WI38 (cell line): ENCODE results near the gene CCBE1.

ENCODE experiments used
- H3K4me3 ChIP-seq: 2 replicates; pipeline ENCODE4 v1.5.1; 2011; ENCODE audit warnings: low read depth, mild to moderate bottlenecking, control low read depth, low read length
- CTCF ChIP-seq: IDR thresholded peaks from 2 replicates; pipeline ENCODE4 v1.5.1; 2012; ENCODE audit warnings: low read depth, mild to moderate bottlenecking, control low read depth, low read length

Gene CCBE1

GRCh38 chr18:59593291-59593717, 103.9 kb downstream of the CCBE1 start:
- no peak overlapping the region for H3K4me3 ChIP-seq
- no peak for TF ChIP-seq CTCF

GRCh38 chr18:59592624-59593023, 104.6 kb downstream of the CCBE1 start:
- H3K4me3 ChIP-seq = no peak overlapping the region
- TF ChIP-seq CTCF = no peak

GRCh38 chr18:59582395-59582794, 114.8 kb downstream of the CCBE1 start:
- TF ChIP-seq CTCF = no peak
- no peak overlapping the region for H3K4me3 ChIP-seq

GRCh38 chr18:59579509-59579908, 117.7 kb downstream of the CCBE1 start:
- H3K4me3 ChIP-seq = no peak overlapping the region
- TF ChIP-seq CTCF = no peak

GRCh38 chr18:59577386-59577655, 119.9 kb downstream of the CCBE1 start:
- H3K4me3 ChIP-seq = no peak overlapping the region
- TF ChIP-seq CTCF = no peak

GRCh38 chr18:59576541-59577385, 120.5 kb downstream of the CCBE1 start:
- no peak for TF ChIP-seq CTCF
- no peak overlapping the region for H3K4me3 ChIP-seq

GRCh38 chr18:59575995-59576394, 121.2 kb downstream of the CCBE1 start:
- no peak overlapping the region for H3K4me3 ChIP-seq
- no peak for TF ChIP-seq CTCF
